Measurements from ENCODE around the gene AK1.
A peak's percentile ranks its signal among the peaks of the same experiment; 100 is the strongest.

The AK1 gene

GRCh38 chr9:127896395-127897192, 19.1 kb upstream of the AK1 start:
- 84% methylated on average over 16 of the region's 16 CpGs for WGBS
- Histone ChIP-seq H3K18ac (ENCODE audit: low read depth in 1 of 2, low read length in 2 of 2) (peak overlapping the region; percentile 42 to 61), H3K4me1 (ENCODE audit: control insufficient read depth, insufficient read depth, low read depth, low read length) (peaks cover 29% of the 10 kb centered on the region), H2BK120ac (ENCODE audit: low read depth, low read length) (peak overlapping the region; percentile 54), H3K9ac (ENCODE audit: low read length) (peak overlapping the region; percentile 83), H2BK12ac (ENCODE audit: low read length in 2 of 2) (peak overlapping the region; percentile 49 to 75), H3K4ac (ENCODE audit: low read depth in 1 of 2, low read length in 2 of 2) (no peak overlapping the region), H4K91ac (ENCODE audit: low read length) (peak overlapping the region; percentile 9), H3K4me2 (ENCODE audit: low read length, poor library complexity, severe bottlenecking) (peak overlapping the region; percentile 41), H3K4me3 (ENCODE audit: insufficient read depth in 1 of 2, low read depth in 1 of 2, low read length in 2 of 2) (peak overlapping the region in 1 of 2 experiments; percentile 76), H3K23ac (ENCODE audit: low read length in 2 of 2) (no peak overlapping the region), H3K27ac (ENCODE audit: low read length, poor library complexity, severe bottlenecking) (peak overlapping the region; percentile 10), H3K27me3 (ENCODE audit: control insufficient read depth in 1 of 2, insufficient read depth in 1 of 2, low read length in 2 of 2) (no peaks in the 10 kb centered on the region), H3K9me3 (ENCODE audit: control insufficient read depth, low read length) (no peaks in the 10 kb centered on the region), H4K8ac (ENCODE audit: low read length) (peak overlapping the region; percentile 74), H2AFZ (ENCODE audit: low read depth, low read length) (no peak overlapping the region), H2BK5ac (ENCODE audit: low read depth, low read length, poor library complexity, severe bottlenecking) (no peak overlapping the region), H2AK5ac (ENCODE audit: low read length, severe bottlenecking) (peak overlapping the region; percentile 6), H2BK15ac (ENCODE audit: low read depth, poor library complexity, severe bottlenecking) (no peak overlapping the region), H3K79me1 (replicated peaks; ENCODE audit: low read length, poor library complexity, severe bottlenecking) (peaks cover 39% of the 10 kb centered on the region), H3K36me3 (ENCODE audit: control insufficient read depth in 1 of 2, insufficient read depth in 2 of 2, low read depth in 1 of 2, low read length in 2 of 2) (peaks cover 46 to 53% of the 10 kb centered on the region in 2 experiments), H3K14ac (ENCODE audit: low read length in 2 of 2) (no peak overlapping the region)
- no peak for DNase-seq

GRCh38 chr9:127895811-127896210, 18.3 kb upstream of the AK1 start:
- Histone ChIP-seq H3K27ac (ENCODE audit: low read length, poor library complexity, severe bottlenecking) (no peak overlapping the region), H3K4ac (ENCODE audit: low read depth in 1 of 2, low read length in 2 of 2) (no peak overlapping the region), H2BK5ac (ENCODE audit: low read depth, low read length, poor library complexity, severe bottlenecking) (no peak overlapping the region), H3K9ac (ENCODE audit: low read length) (peak overlapping the region; percentile 83), H2BK15ac (ENCODE audit: low read depth, poor library complexity, severe bottlenecking) (no peak overlapping the region), H3K27me3 (ENCODE audit: control insufficient read depth in 1 of 2, insufficient read depth in 1 of 2, low read length in 2 of 2) (no peaks in the 10 kb centered on the region), H3K14ac (ENCODE audit: low read length in 2 of 2) (no peak overlapping the region), H3K4me2 (ENCODE audit: low read length, poor library complexity, severe bottlenecking) (no peak overlapping the region), H2AK5ac (ENCODE audit: low read length, severe bottlenecking) (no peak overlapping the region), H3K79me1 (replicated peaks; ENCODE audit: low read length, poor library complexity, severe bottlenecking) (peaks cover 42% of the 10 kb centered on the region), H3K23ac (ENCODE audit: low read length in 2 of 2) (no peak overlapping the region), H3K9me3 (ENCODE audit: control insufficient read depth, low read length) (no peaks in the 10 kb centered on the region), H3K4me3 (ENCODE audit: insufficient read depth in 1 of 2, low read depth in 1 of 2, low read length in 2 of 2) (peak overlapping the region in 1 of 2 experiments; percentile 76), H2AFZ (ENCODE audit: low read depth, low read length) (no peak overlapping the region), H4K8ac (ENCODE audit: low read length) (no peak overlapping the region), H4K91ac (ENCODE audit: low read length) (no peak overlapping the region), H3K18ac (ENCODE audit: low read depth in 1 of 2, low read length in 2 of 2) (no peak overlapping the region), H3K36me3 (ENCODE audit: control insufficient read depth in 1 of 2, insufficient read depth in 2 of 2, low read depth in 1 of 2, low read length in 2 of 2) (peaks cover 52 to 59% of the 10 kb centered on the region in 2 experiments), H2BK12ac (ENCODE audit: low read length in 2 of 2) (peak overlapping the region in 1 of 2 experiments; percentile 73), H3K4me1 (ENCODE audit: control insufficient read depth, insufficient read depth, low read depth, low read length) (peaks cover 28% of the 10 kb centered on the region), H2BK120ac (ENCODE audit: low read depth, low read length) (no peak overlapping the region)
- DNase-seq: no peak
- WGBS: 96% methylated on average over 8 of the region's 8 CpGs

GRCh38 chr9:127893392-127893791, 15.9 kb upstream of the AK1 start:
- Histone ChIP-seq H3K27ac (ENCODE audit: low read length, poor library complexity, severe bottlenecking) (no peak overlapping the region), H2BK5ac (ENCODE audit: low read depth, low read length, poor library complexity, severe bottlenecking) (no peak overlapping the region), H3K4me2 (ENCODE audit: low read length, poor library complexity, severe bottlenecking) (no peak overlapping the region), H3K36me3 (ENCODE audit: control insufficient read depth in 1 of 2, insufficient read depth in 2 of 2, low read depth in 1 of 2, low read length in 2 of 2) (peaks cover 63 to 78% of the 10 kb centered on the region in 2 experiments), H3K4me3 (ENCODE audit: insufficient read depth in 1 of 2, low read depth in 1 of 2, low read length in 2 of 2) (no peak overlapping the region), H3K23ac (ENCODE audit: low read length in 2 of 2) (no peak overlapping the region), H2BK15ac (ENCODE audit: low read depth, poor library complexity, severe bottlenecking) (no peak overlapping the region), H2AFZ (ENCODE audit: low read depth, low read length) (no peak overlapping the region), H2BK120ac (ENCODE audit: low read depth, low read length) (no peak overlapping the region), H3K27me3 (ENCODE audit: control insufficient read depth in 1 of 2, insufficient read depth in 1 of 2, low read length in 2 of 2) (no peaks in the 10 kb centered on the region), H2AK5ac (ENCODE audit: low read length, severe bottlenecking) (no peak overlapping the region), H3K4me1 (ENCODE audit: control insufficient read depth, insufficient read depth, low read depth, low read length) (peaks cover 17% of the 10 kb centered on the region), H4K8ac (ENCODE audit: low read length) (no peak overlapping the region), H3K79me1 (replicated peaks; ENCODE audit: low read length, poor library complexity, severe bottlenecking) (peaks cover 45% of the 10 kb centered on the region), H3K18ac (ENCODE audit: low read depth in 1 of 2, low read length in 2 of 2) (no peak overlapping the region), H3K9ac (ENCODE audit: low read length) (no peak overlapping the region), H3K4ac (ENCODE audit: low read depth in 1 of 2, low read length in 2 of 2) (no peak overlapping the region), H2BK12ac (ENCODE audit: low read length in 2 of 2) (no peak overlapping the region), H3K9me3 (ENCODE audit: control insufficient read depth, low read length) (no peaks in the 10 kb centered on the region), H3K14ac (ENCODE audit: low read length in 2 of 2) (no peak overlapping the region), H4K91ac (ENCODE audit: low read length) (no peak overlapping the region)
- no peak for DNase-seq
- WGBS: 100% methylated on average over 4 of the region's 4 CpGs

GRCh38 chr9:127892831-127893230, 15.4 kb upstream of the AK1 start:
- H2AK5ac ChIP-seq (ENCODE audit: low read length, severe bottlenecking): no peak overlapping the region
- H3K18ac ChIP-seq (ENCODE audit: low read depth in 1 of 2, low read length in 2 of 2): no peak overlapping the region
- no peaks in the 10 kb centered on the region for H3K27me3 ChIP-seq (ENCODE audit: control insufficient read depth in 1 of 2, insufficient read depth in 1 of 2, low read length in 2 of 2)
- H3K14ac ChIP-seq (ENCODE audit: low read length in 2 of 2): no peak overlapping the region
- no peak overlapping the region for H3K23ac ChIP-seq (ENCODE audit: low read length in 2 of 2)
- no peak overlapping the region for H2BK15ac ChIP-seq (ENCODE audit: low read depth, poor library complexity, severe bottlenecking)
- H3K36me3 ChIP-seq (ENCODE audit: control insufficient read depth in 1 of 2, insufficient read depth in 2 of 2, low read depth in 1 of 2, low read length in 2 of 2): peaks cover 66 to 80% of the 10 kb centered on the region in 2 experiments
- H3K4me3 ChIP-seq (ENCODE audit: insufficient read depth in 1 of 2, low read depth in 1 of 2, low read length in 2 of 2): no peak overlapping the region
- H4K8ac ChIP-seq (ENCODE audit: low read length): no peak overlapping the region
- WGBS: 96% methylated on average over 6 of the region's 6 CpGs
- H3K27ac ChIP-seq (ENCODE audit: low read length, poor library complexity, severe bottlenecking): no peak overlapping the region
- H2AFZ ChIP-seq (ENCODE audit: low read depth, low read length): no peak overlapping the region
- no peak for DNase-seq
- H4K91ac ChIP-seq (ENCODE audit: low read length): no peak overlapping the region
- H3K4ac ChIP-seq (ENCODE audit: low read depth in 1 of 2, low read length in 2 of 2): no peak overlapping the region
- H2BK120ac ChIP-seq (ENCODE audit: low read depth, low read length): no peak overlapping the region
- H3K4me1 ChIP-seq (ENCODE audit: control insufficient read depth, insufficient read depth, low read depth, low read length): peaks cover 15% of the 10 kb centered on the region
- no peak overlapping the region for H2BK5ac ChIP-seq (ENCODE audit: low read depth, low read length, poor library complexity, severe bottlenecking)
- H3K79me1 ChIP-seq (replicated peaks; ENCODE audit: low read length, poor library complexity, severe bottlenecking): peaks cover 45% of the 10 kb centered on the region
- no peak overlapping the region for H2BK12ac ChIP-seq (ENCODE audit: low read length in 2 of 2)
- no peaks in the 10 kb centered on the region for H3K9me3 ChIP-seq (ENCODE audit: control insufficient read depth, low read length)
- H3K9ac ChIP-seq (ENCODE audit: low read length): no peak overlapping the region
- no peak overlapping the region for H3K4me2 ChIP-seq (ENCODE audit: low read length, poor library complexity, severe bottlenecking)

Measured in mesenchymal stem cell (in vitro differentiated cells and primary cell).